Hepatocyte (in vitro differentiated cells): Measurements from ENCODE around the gene TNXB. TPM values are rescaled to one million over a fixed set of nuclear protein-coding genes. Genes with fewer than 3 reads are reported as not detected.

Experiments
- DNase-seq: peaks from one replicate; pipeline ENCODE4 v3.0.0-alpha.2; 2016; ENCODE audit warnings: low spot score
- H2AFZ ChIP-seq: fragments of 200-600 bp; sonication (generic); 2 replicates; pipeline ENCODE4 v1.6.0; 2016; ENCODE audit warnings: antibody characterized with exemption, mild to moderate bottlenecking
- H3K27ac ChIP-seq: fragments of 200-600 bp; sonication (generic); 2 replicates; pipeline ENCODE4 v1.5.1; 2016; ENCODE audit warnings: mild to moderate bottlenecking
- H3K27me3 ChIP-seq: fragments of 200-600 bp; sonication (generic); 2 replicates; pipeline ENCODE4 v1.6.1; 2016
- H3K36me3 ChIP-seq: fragments of 200-600 bp; sonication (generic); replicated peaks from 2 replicates; pipeline ENCODE4 v1.5.1; 2016; ENCODE audit warnings: low read depth; ENCODE audit not compliant: insufficient read depth
- H3K4me1 ChIP-seq: fragments of 200-600 bp; sonication (generic); 2 replicates; pipeline ENCODE4 v1.5.1; 2016; ENCODE audit warnings: mild to moderate bottlenecking, moderate library complexity; ENCODE audit not compliant: insufficient read depth
- H3K4me2 ChIP-seq: fragments of 200-600 bp; sonication (generic); 2 replicates; pipeline ENCODE4 v1.6.0; 2016
- H3K4me3 ChIP-seq: fragments of 200-600 bp; sonication (generic); 2 replicates; pipeline ENCODE4 v1.5.1; 2016; ENCODE audit warnings: mild to moderate bottlenecking
- H3K79me2 ChIP-seq: fragments of 200-600 bp; sonication (generic); 2 replicates; pipeline ENCODE4 v1.6.0; 2017; ENCODE audit warnings: mild to moderate bottlenecking
- H3K9me2 ChIP-seq: fragments of 200-600 bp; sonication (generic); replicated peaks from 2 replicates; pipeline ENCODE4 v1.6.0; 2017; ENCODE audit warnings: mild to moderate bottlenecking; ENCODE audit not compliant: insufficient read depth
- H3K9me3 ChIP-seq: fragments of 200-600 bp; sonication (generic); 2 replicates; pipeline ENCODE4 v1.5.1; 2016; ENCODE audit warnings: low read depth, mild to moderate bottlenecking
- H4K20me1 ChIP-seq: fragments of 200-600 bp; sonication (generic); 2 replicates; pipeline ENCODE4 v1.6.0; 2016; ENCODE audit warnings: mild to moderate bottlenecking; ENCODE audit not compliant: insufficient read depth, poor library complexity, severe bottlenecking
- EZH2 ChIP-seq: fragments of 200-600 bp; sonication (generic); IDR thresholded peaks from 2 replicates; pipeline ENCODE4 v1.6.1; 2016; ENCODE audit warnings: antibody characterized with exemption, mild to moderate bottlenecking, borderline replicate concordance
- EZH2phosphoT487 ChIP-seq: fragments of 200-600 bp; sonication (generic); IDR thresholded peaks from one replicate; pipeline ENCODE4 v1.6.1; 2018; ENCODE audit warnings: antibody characterized with exemption, mild to moderate bottlenecking, low read depth, moderate library complexity; ENCODE audit not compliant: unreplicated experiment, severe bottlenecking
- WGBS: methylation state at CpG from one replicate; pipeline ENCODE4 v1.1.6; 2016; ENCODE audit warnings: low lambda C conversion rate; ENCODE audit errors: missing lambda C conversion rate; 5-methylcytosine and 5-hydroxymethylcytosine counted together
- polyA plus RNA-seq: library from polyadenylated mRNA; unstranded; fragments of >200 nt; fragmentation: Nextera tagmentation; extraction: Ambion mirVana; gene quantifications from 2 replicates; pipeline ENCODE4 v1.2.1, GENCODE V29; 2016
- total RNA-seq: library from RNA; depleted of rRNA; stranded (reverse); fragments of >200 nt; gene quantifications from 2 replicates; pipeline ENCODE4 v1.2.3, GENCODE V29; 2014
- TF ChIP-seq, protein P1 (sequence below): fragments of 200-600 bp; sonication (generic); IDR thresholded peaks from 2 replicates; pipeline ENCODE4 v1.5.1; 2016; ENCODE audit warnings: antibody characterized with exemption, mild to moderate bottlenecking; ENCODE audit not compliant: poor library complexity

Gene TNXB
- total and polyA plus RNA-seq, 2 experiments from 2014 or later: 9.2 to 11.6 TPM

DNA sequence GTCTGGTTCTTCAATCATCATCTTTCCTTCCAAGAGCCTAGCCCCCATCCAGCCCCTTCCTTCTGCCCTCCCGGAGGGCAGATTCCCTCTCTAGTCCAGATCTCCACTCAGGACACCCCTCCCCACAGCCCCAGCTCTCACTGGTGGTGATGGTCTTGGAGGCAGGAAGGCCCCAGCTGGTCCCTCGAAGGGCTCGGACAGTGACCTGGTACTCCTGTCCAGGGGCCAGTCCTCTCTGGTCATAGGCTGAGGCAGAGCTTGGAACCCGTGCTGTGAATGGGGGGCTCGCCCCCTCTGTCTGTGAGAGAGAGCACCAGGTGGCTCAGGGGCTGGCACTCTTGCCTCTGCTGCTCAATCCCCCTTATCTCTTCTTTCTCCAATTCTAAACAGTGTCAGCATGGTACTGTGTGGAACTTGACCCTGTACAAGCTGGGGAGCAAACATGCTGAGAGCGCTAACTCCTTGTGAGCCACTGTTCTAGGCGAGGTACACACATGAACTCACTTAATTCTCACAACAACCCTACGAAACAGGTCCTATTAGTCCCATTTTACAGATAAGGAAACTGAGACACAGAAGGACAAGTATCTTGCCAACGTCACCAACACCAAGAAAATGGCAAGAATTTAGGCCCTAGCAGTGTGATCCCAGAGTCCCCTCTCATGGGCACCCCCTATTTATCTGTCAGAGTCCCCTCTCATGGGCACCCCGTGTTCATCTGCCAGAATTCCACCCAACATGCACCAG is 19.9 kb downstream of the TNXB start:
- H3K79me2 ChIP-seq: no peaks in the 10 kb centered on the region
- no peak for DNase-seq
- TF ChIP-seq EZH2phosphoT487 (no peak), EZH2 (no peak)
- TF ChIP-seq, protein P1, sequence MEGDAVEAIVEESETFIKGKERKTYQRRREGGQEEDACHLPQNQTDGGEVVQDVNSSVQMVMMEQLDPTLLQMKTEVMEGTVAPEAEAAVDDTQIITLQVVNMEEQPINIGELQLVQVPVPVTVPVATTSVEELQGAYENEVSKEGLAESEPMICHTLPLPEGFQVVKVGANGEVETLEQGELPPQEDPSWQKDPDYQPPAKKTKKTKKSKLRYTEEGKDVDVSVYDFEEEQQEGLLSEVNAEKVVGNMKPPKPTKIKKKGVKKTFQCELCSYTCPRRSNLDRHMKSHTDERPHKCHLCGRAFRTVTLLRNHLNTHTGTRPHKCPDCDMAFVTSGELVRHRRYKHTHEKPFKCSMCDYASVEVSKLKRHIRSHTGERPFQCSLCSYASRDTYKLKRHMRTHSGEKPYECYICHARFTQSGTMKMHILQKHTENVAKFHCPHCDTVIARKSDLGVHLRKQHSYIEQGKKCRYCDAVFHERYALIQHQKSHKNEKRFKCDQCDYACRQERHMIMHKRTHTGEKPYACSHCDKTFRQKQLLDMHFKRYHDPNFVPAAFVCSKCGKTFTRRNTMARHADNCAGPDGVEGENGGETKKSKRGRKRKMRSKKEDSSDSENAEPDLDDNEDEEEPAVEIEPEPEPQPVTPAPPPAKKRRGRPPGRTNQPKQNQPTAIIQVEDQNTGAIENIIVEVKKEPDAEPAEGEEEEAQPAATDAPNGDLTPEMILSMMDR: no peak

DNA sequence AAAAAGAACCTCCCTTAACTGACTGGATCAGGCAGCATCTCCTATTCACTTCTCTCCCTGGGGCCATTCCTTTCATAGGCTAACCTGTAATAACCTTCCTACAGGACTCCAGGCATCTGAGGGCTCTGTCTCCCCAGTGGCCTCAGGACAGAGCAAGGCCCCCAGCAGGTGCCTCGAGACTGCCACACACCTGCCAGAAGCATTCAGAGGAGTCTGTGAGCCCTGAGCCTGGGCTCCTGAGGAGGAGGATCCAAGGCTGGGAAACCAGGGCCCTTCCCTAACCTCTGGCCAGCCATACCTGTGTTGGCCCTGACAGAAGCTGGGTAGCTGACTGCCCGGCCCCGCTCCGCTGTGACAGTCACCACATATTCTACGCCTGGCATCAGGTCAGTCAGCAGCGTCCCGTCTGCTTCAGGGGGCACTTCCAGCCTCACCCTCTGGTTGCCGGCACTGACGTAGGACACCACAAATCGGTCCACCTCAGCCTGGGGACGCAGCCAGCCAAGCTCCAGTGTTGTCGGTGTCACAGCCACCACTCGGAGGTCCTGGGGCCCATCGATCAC is 20.6 kb downstream of the TNXB start:
- no peaks in the 10 kb centered on the region for H3K36me3 ChIP-seq
- H3K9me2 ChIP-seq: no peaks in the 10 kb centered on the region
- H4K20me1 ChIP-seq: no peaks in the 10 kb centered on the region
- WGBS: 89% methylated on average over 14 of the region's 14 CpGs
- H3K27ac ChIP-seq: peak overlapping the region; percentile 90
- peak overlapping the region; percentile 72 for H3K4me2 ChIP-seq
- no peaks in the 10 kb centered on the region for H3K9me3 ChIP-seq
- no peaks in the 10 kb centered on the region for H3K27me3 ChIP-seq
- H3K79me2 ChIP-seq: no peaks in the 10 kb centered on the region
- H3K4me1 ChIP-seq: peaks cover 57% of the 10 kb centered on the region
- no peak for TF ChIP-seq EZH2
- no peak for TF ChIP-seq EZH2phosphoT487
- TF ChIP-seq, protein P1: no peak
- H2AFZ ChIP-seq: peak overlapping the region; percentile 50
- H3K4me3 ChIP-seq: no peak overlapping the region
- no peak for DNase-seq

More for the DNA sequence above, 19.9 kb downstream of the TNXB start:
- Histone ChIP-seq H3K4me3 (no peak overlapping the region), H3K4me2 (peak overlapping the region; percentile 72), H3K4me1 (peaks cover 58% of the 10 kb centered on the region), H3K27ac (peak overlapping the region; percentile 90), H3K9me2 (no peaks in the 10 kb centered on the region), H3K9me3 (no peaks in the 10 kb centered on the region), H3K27me3 (no peaks in the 10 kb centered on the region), H4K20me1 (no peaks in the 10 kb centered on the region), H3K36me3 (no peaks in the 10 kb centered on the region), H2AFZ (no peak overlapping the region)
- 78% methylated on average over 10 of the region's 10 CpGs for WGBS

DNA sequence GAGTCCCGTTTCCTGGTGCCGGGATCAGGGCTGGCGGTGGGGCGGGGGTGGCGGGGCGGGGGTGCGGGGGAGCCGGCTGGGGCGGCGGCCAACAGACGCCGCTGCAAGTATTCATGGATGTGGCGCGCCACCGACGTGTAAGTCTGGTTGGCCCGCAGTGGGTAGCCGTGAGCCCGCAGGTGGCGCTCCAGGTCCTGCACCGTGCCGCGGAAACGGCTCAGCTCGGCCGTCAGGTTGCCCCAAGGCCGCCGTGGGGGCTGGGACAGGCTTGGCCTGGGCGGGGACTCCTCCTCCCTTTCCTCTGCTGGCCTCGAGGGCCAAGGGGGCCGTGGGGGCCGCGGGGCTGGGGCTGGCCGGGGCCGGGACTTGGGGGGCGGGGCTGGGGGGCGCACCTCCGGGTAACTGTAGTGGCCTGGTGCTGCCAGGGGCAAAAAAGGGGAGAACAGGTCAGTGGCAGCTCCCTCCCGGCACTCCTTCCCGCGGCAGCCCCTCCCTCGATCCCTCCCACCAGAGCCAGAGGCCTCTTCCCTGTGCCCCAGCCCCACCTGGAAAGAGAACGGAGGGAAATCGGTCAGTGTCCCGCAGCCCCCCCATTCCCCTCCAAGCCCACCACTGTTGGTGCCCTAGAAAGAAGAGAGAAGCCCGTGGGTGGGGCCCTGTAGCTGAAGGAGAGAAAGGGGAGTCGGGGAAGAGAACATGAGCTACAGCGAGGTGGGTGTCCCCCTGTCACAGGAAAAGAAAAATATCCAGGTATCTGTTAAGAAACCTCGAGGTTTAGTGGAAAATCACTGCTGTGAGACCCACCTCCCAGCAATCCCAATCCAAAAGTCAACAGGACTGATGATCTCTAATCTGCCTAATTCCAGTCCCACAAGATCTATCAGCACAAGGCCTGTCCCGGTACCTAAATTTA is 21.3 kb downstream of the TNXB start:
- H2AFZ ChIP-seq: peak overlapping the region; percentile 50
- H3K9me3 ChIP-seq: no peaks in the 10 kb centered on the region
- H3K4me2 ChIP-seq: peak overlapping the region; percentile 72
- peak; percentile 96 for DNase-seq
- no peaks in the 10 kb centered on the region for H3K27me3 ChIP-seq
- H3K27ac ChIP-seq: peak overlapping the region; percentile 90
- no peaks in the 10 kb centered on the region for H3K79me2 ChIP-seq
- WGBS: 15% methylated on average over 22 of the region's 50 CpGs
- no peaks in the 10 kb centered on the region for H4K20me1 ChIP-seq
- H3K9me2 ChIP-seq: no peaks in the 10 kb centered on the region
- H3K4me3 ChIP-seq: no peak overlapping the region
- H3K36me3 ChIP-seq: no peaks in the 10 kb centered on the region
- TF ChIP-seq, protein P1: peak; percentile 77
- TF ChIP-seq EZH2phosphoT487: no peak
- peaks cover 50% of the 10 kb centered on the region for H3K4me1 ChIP-seq
